HG02973 (cell line): ENCODE results near the gene BDH1.
"Not testable (repeated sequence)": the region's sequence is repeated elsewhere in the genome, so short reads cannot be mapped to it uniquely, and the experiment has no call there.

Source experiments
- ATAC-seq: cut with Tn5 transposase; IDR thresholded peaks from one replicate; pipeline ENCODE4 v1.9.1; 2021; ENCODE audit warnings: moderate library complexity; ENCODE audit not compliant: unreplicated experiment

The BDH1 gene

GRCh38 chr3:197580253-197580691 lies 24.5 kb upstream of the BDH1 start:
- no peak for ATAC-seq

GRCh38 chr3:197578376-197578775 lies 22.6 kb upstream of the BDH1 start:
- ATAC-seq, result no peak

GRCh38 chr3:197577366-197578074 lies 21.8 kb upstream of the BDH1 start:
- ATAC-seq, result no peak

- no peak for ATAC-seq
Observed at GRCh38 chr3:197576838-197577237, 21.1 kb upstream of the BDH1 start.

DNA sequence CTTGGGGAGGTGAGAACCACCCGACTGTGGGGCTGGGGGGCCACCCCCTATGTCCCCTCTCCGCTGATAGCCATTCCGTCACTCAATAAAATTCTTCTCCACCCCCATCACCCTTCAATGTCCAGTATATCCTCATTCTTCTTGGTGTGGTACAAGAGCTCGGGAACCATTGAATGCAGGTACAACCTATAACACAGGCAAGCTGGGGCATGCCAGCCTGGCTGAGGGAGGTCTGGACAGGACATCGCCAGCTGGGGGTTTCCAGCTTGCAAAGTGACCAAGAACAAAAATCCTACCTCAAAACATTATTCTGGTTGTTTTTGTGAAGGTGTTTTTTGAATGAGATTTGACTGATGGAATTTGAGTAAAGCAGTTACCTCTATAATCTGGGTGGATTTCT lies 19.6 kb upstream of the BDH1 start:
- ATAC-seq, result no peak

DNA sequence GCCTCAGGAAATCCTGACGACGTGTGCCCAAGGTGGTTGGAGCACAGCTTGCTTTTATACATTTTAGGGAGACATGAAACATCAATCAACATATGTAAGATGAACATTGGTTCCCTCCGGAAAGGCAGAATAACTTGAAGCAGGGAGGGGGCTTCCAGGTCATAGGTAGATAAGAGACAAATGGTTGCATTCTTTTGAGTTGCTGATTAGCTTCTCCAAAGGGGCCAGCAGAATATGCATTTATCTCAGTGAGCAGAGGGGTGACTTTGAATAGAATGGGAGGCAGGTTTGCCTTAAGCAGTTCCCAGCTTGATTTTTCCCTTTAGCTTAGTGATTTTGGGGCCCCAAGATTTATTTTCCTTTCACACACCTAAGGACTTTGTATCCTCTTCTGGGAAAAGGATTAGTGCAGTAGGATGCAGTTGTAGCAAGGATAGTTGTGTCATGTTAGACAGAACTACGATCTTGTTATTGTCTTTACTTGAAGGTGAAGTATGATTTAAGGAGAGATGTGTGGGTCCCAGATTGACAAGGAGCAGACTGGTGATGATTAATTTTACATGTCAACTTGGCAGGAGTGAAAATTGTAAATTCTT lies 18.7 kb upstream of the BDH1 start:
- ATAC-seq, result not testable (repeated sequence)

DNA sequence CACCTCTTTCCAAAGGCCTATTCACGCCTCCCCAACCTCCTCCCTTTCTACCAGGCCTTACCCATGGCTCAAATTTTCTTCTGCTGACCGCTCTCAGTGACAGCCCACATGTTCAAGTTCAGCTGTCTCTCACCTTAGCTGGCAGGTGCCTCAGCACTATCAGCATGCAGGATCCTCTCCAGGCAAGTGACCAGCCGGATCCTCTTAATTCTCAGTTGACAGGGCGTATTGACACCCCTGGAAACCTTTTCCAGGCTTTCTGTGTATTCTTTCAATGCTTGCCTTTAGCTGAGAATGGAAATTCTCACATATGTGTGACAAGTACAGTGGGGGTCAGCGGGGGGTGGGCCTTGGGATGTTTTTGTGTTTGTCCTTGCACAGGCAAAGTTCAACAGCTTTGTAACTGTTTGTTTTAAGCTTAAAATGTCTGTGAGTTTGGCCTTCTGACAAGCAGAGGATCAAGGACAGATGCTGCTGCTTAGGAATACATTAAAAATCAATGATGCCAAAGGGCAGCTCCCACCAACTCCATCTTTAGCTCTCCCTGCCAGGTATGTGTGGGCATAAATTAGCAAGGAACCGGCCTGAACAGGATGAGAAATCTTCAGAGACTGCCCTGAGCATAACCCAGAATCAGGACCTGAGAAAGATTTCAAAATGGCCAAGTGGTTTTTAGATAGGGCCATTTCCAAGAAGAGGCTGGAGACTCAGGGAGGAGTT lies 17.4 kb upstream of the BDH1 start:
- ATAC-seq, result no peak

DNA sequence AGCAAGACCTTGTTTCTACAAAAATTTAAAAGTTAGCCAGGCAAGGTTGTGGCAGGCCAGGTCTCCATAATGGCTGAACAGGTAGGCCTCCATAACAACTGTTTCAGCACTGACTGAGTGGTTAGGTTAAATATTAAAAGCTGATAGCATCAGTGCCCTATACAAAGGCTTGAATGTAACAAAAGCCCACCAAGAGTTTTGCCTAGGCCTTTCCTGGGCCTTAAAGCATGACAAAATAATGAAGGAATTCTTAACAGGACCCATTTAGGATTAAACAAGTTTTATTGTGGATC lies 16.1 kb upstream of the BDH1 start:
- not testable (repeated sequence) for ATAC-seq

GRCh38 chr3:197571074-197571879 lies 15.5 kb upstream of the BDH1 start:
- not testable (repeated sequence) for ATAC-seq

GRCh38 chr3:197569433-197569832 lies 13.7 kb upstream of the BDH1 start:
- ATAC-seq, result not testable (repeated sequence)

DNA sequence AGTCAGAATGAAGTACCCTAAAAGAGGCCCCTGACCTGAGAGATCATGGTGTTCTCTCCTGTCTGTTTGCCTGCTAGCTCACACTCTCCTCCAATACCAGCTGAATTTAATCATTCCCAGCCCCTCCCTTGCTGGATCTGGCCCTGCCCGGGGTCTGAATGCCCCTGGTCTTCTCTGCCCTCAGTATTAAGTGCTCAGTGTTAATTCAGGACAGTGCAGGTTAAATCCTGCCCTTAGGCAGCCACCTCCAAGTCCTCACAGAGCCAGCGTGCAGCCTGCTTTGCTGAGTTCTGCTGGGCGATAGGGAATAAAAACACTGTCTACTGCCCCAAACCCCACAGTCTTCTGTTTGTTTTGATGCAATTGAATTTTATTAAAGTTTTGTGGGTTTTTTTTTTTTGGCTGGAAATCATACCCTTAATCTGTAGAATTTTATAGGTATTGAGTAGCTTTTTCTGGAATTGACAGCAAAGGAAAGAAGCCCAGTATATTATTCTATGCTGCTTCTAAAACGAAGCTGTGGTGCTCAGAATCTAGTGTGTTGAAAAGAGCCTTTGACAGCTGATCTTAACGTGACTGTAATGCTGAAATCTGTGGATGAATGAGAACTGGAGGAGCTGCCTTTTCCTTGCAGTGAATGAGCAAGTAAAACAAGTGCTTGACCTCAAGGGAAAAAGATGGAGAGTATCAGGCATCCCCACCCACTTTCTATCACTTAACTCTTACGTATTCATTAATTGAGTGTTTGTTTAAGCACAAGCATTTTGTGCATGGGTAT lies 12.3 kb upstream of the BDH1 start:
- no peak for ATAC-seq

GRCh38 chr3:197566155-197566554 lies 10.4 kb upstream of the BDH1 start:
- ATAC-seq, result not testable (repeated sequence)

- ATAC-seq, result no peak
Observed at GRCh38 chr3:197564097-197564843, 8.5 kb upstream of the BDH1 start.

- ATAC-seq, result no peak
Observed at GRCh38 chr3:197562398-197563251, 6.9 kb upstream of the BDH1 start.

- ATAC-seq, result no peak
Observed at GRCh38 chr3:197561926-197562325, 6.2 kb upstream of the BDH1 start.

DNA sequence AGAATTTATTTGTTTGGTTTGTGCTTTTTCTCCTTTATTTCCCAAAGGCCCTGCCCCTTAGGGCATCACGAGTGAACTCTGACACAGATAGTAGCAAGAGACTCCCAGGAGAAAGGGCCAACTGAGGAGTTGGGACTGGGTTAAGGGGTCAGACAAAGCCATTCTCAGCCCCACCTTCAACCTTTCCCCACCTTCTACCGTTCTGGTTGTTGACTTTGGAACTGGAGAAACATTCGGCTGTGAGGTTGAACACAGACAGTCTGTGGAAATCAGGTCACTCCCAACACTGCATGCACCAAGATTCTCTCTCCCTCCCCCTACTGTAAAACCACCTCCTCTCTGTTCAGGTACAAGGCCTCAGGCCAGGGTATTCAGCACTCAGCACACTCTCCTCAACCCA lies 3.9 kb upstream of the BDH1 start:
- no peak for ATAC-seq

- ATAC-seq, result peak; percentile 95
Observed at GRCh38 chr3:197554562-197555280, 1.0 kb downstream of the BDH1 start.

- no peak for ATAC-seq
Observed at GRCh38 chr3:197554196-197554561, 1.6 kb downstream of the BDH1 start.
